HG02840 (cell line): Measurements from ENCODE around the gene B9D2.
"Not testable (repeated sequence)": the region's sequence is repeated elsewhere in the genome, so short reads cannot be mapped to it uniquely, and the experiment has no call there.

Source experiments
- ATAC-seq: cut with Tn5 transposase; IDR thresholded peaks from one replicate; pipeline ENCODE4 v1.9.1; 2021; ENCODE audit warnings: mild to moderate bottlenecking, moderate library complexity, moderate number of reproducible peaks; ENCODE audit not compliant: unreplicated experiment, low FRiP score

Gene B9D2

GRCh38 chr19:41356984-41357739 is 6.8 kb downstream of the B9D2 start:
- no peak for ATAC-seq

DNA sequence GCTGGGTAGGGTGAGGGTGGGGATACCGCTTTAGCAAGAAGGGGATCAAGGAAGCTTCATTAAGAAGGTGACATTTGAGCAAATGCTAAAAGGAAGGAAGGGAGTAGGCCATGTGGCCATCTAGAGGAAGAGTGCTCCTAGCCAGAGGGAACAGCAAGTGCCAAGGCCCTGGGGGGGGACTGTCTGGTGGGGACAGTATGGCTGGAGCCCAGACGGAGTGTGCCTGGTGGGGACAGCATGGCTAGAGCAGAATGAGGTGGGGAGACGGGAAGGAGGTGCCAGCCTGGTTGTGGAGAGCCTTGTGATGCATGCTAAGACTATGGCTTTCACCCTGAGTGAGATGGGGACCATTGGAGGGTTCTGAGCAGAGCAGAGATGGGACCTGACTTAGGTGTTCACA is 8.1 kb downstream of the B9D2 start:
- ATAC-seq, result no peak

GRCh38 chr19:41355035-41355434 is 8.9 kb downstream of the B9D2 start:
- no peak for ATAC-seq

- peak; percentile 8 for ATAC-seq
Observed at GRCh38 chr19:41354343-41354953, 9.5 kb downstream of the B9D2 start.

DNA sequence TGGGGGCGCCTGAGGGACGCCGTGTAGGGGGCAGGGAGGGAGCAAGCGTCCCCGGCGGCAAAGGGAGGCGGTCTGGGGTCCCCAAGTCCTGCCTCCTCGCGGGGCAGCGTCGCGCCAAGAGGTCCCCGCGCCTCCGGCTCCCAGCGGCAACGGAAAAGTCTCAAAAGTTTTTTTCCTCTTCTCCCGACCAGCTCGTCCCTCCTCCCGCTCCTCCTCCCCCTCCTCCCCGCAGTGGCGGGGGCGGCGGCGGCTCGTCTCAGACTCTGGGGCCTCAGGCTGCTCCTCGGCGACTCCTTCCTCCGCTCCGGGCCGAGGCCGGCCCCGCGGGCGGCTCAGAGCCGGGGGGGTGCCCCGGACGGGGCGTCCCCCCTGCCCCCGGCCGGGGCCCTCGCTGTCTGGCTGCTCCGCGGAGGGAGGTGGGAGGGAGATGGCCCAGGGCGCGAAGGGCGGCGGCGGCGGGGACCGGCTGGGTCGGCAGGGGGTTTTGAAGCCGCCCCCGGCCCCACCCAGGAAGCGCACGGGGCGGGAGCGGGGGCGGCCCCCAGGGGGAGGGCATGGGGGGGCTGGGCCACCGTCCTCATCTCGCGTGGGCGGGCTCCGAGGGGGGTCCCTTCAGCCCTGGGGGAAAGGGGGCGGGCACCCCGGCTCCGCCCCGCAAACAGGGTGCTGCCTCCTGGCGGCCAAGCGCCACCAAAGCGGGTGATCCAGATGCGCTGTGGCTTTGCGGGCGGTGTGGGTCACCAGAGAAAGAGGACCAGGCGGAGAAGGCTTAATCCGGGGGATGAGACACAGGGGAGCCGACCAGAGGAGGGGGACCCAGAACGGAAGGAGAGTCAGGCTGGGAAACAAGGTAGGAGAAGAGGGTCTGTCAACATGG is 10.2 kb downstream of the B9D2 start, which contains the start of gene TGFB1:
Gene TGFB1, minus strand, starts transcription at position 457 of the 877 bp plus-strand sequence. CDS start 878 bp downstream, outside the sequence.
- ATAC-seq, result peak; percentile 39

GRCh38 chr19:41352609-41353465 is 11.1 kb downstream of the B9D2 start:
- no peak for ATAC-seq

DNA sequence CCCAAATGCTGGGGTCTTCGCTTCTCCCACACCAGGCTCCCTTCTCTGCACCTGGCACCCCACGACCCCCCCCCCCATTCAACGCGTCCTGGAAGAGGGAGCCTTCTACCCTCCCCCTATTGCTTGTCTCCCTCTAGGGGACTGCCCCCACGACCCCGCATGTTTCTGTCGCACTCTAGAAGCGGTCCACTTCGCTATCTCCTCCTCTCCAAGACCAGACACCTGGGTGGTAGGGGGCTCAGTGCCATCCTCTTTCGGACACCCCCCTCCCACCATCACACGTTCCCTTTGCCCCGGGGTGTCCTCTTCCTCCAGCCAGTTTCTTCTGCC is 11.7 kb downstream of the B9D2 start:
- ATAC-seq, result no peak

DNA sequence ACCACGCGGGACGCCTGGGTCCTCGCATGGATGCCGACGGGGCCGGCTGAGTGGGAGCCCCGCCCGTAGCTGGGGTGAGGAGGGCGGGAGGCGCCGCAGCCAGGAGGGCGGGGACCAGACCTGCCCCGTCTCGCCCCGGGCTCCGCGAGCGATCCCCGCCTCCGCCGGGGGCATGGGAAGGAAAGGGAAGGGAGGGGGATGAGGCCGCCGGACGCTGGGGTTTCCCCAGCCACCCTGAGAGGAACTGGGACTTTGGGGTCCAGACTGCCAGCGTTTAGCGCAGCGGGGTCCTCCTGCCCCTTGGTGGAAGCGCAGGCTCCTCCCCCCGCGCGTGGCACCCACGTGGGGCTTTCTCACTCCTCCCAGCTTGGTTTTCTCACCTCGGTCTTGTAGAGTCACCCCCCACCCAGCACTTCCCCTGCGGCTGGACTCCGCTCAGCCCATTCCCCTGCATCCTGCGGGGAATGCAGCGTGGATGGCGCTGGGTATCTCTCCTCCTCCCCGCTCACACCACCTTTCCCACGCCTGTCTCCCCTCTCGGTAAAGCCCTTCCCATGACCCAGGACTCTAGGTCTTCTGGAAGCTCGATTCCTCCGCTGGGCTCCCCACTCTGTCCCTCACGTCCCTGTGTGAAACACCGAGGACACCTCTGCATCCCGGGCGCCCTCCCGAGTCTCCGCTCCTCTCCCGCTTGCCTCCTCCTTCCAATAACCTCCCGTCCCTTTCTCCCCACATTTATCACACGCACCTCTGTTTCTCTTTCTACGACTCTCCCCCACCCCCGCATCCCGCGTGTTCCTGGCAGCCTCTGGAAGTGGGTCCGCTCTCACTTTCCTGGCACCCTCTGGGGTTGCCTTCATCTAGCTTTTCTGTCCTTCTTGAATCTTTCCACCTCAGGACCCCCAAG is 12.4 kb downstream of the B9D2 start:
- peak; percentile 32 for ATAC-seq

- no peak for ATAC-seq
Observed at GRCh38 chr19:41350735-41351338, 13.1 kb downstream of the B9D2 start.

DNA sequence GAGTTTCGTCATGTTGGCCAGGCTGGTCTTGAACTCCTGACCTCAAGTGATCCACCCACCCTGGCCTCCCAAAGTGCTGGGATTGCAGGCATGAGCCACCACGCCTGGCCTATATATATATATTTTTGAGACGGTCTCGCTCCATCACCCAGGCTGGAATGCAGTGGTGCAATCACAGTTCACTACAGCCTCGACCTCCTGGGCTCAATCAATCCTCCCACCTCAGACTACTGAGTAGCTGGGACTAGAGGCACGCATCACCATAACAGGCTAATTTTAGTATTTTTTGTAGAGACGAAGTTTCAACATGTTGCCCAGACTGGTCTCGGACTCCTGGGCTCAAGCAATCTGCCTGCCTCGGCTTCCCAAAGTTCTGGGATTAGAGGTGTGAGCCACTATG is 17.0 kb downstream of the B9D2 start:
- ATAC-seq, result not testable (repeated sequence)

DNA sequence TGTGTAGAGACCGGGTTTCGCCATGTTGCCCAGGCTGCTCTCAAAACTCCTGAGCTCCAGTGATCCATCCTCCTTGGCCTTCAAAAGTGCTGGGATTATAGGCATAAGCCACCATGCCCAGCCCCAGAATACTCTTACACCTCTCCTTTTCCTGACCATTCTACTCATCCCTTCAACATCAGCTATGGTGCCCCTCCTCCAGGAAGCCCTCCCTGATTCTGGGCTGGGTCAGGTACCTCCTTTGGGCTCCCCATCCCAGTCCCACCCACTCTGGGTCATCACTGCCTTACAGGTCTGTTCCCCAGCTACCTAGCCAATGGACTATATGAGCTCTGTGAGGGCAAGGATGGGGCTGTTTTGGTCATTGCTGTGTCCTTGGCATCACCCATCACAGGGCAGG is 19.8 kb downstream of the B9D2 start:
- ATAC-seq, result no peak

DNA sequence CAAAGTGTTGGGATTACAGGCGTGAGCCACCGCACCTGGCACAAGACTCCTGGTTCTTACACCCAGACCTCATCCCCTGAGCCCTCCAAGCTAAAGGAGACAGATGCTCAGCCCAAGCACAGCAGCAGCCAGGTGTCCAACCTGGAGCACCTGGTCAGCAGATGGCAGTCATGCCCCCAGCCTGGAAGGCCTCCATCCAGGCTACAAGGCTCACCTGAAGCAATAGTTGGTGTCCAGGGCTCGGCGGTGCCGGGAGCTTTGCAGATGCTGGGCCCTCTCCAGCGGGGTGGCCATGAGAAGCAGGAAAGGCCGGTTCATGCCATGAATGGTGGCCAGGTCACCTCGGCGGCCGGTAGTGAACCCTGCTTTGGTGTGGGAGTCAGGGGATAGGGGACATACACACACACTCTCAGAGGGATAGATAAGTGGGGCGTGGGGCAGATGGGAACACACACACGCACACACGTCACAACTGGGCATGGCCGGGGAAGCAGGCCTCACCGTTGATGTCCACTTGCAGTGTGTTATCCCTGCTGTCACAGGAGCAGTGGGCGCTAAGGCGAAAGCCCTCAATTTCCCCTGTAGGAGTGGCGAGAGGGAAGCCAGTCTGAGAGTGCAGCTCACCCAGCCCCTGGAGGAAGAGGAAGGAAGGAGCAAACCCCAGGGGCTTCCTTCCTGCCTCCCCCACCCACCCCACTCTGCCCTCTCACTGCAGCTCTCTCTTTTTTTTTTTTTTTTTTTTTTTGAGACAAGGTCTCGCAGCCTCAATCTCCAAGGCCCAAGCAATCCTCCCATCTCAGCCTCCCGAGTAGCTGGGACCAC is 22.1 kb downstream of the B9D2 start:
- no peak for ATAC-seq

DNA sequence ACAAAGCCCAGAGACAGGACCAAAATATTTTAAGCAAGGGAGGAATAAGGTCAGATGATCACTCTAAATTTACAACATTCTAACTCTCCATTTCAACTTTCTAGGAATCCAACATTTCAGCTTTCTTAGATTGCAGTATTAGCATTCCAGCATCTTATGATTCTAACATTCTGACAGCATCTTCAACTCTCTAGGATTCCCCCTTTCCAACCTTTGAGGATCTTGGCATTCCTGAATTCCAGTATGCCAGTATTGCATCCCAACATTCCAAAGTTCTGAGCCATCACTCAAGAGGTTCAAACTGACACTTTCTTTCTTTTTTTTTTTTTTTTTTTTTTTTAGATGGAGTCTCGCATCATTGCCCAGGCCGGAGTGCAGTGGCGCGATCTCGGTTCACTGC is 24.0 kb downstream of the B9D2 start:
- ATAC-seq, result no peak

- no peak for ATAC-seq
Observed at GRCh38 chr19:41335467-41335866, 28.5 kb downstream of the B9D2 start.

- no peak for ATAC-seq
Observed at GRCh38 chr19:41334793-41335192, 29.2 kb downstream of the B9D2 start.

GRCh38 chr19:41332468-41332867 is 31.5 kb downstream of the B9D2 start:
- ATAC-seq, result no peak

GRCh38 chr19:41332000-41332399 is 31.9 kb downstream of the B9D2 start:
- ATAC-seq, result no peak
